Measurements from ENCODE around the gene COPB2.

DNA sequence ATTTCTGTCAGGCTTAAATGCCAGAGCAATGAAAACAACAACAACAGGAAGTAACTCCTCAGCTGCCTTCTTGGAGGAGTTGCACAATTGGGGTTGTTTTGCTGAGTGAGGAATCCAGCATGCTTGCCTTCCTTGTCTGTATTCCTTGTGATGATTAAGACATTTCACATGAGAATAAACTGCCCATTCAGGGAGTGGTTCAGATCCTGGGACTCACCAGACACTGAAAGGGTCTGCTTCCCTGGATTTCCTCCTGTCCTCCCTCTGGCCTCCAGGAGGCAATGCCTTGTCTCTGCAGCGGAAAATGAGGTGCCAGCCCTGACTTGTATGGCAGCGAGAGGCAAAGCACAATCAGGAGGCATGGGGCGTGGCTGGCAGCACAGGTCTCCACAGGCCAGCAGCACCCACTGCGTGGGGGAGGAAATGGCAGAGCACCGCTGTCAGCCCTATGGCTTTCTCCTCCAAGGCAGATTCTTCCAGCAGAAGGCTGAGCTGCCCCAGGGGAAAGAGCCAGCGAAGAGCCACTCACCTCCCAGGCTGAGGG lies 45.4 kb upstream of the COPB2 start:
- TF ChIP-seq ZNF292 (tag by site-specific recombination; IDR thresholded peaks at IDR 0.05; ENCODE audit: borderline replicate concordance, low read depth) (no peak), GLI2 (tag by site-specific recombination; IDR thresholded peaks at IDR 0.05; ENCODE audit: borderline replicate concordance, low read depth) (no peak), ZNF704 (tag by site-specific recombination; IDR thresholded peaks at IDR 0.05) (no peak), ZBTB7A (tag by site-specific recombination; IDR thresholded peaks at IDR 0.05; ENCODE audit: low read depth) (no peak), ZBTB48 (tag by site-specific recombination; IDR thresholded peaks at IDR 0.05) (no peak)
- TF ChIP-seq, protein P1, sequence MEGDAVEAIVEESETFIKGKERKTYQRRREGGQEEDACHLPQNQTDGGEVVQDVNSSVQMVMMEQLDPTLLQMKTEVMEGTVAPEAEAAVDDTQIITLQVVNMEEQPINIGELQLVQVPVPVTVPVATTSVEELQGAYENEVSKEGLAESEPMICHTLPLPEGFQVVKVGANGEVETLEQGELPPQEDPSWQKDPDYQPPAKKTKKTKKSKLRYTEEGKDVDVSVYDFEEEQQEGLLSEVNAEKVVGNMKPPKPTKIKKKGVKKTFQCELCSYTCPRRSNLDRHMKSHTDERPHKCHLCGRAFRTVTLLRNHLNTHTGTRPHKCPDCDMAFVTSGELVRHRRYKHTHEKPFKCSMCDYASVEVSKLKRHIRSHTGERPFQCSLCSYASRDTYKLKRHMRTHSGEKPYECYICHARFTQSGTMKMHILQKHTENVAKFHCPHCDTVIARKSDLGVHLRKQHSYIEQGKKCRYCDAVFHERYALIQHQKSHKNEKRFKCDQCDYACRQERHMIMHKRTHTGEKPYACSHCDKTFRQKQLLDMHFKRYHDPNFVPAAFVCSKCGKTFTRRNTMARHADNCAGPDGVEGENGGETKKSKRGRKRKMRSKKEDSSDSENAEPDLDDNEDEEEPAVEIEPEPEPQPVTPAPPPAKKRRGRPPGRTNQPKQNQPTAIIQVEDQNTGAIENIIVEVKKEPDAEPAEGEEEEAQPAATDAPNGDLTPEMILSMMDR (tag by site-specific recombination; IDR thresholded peaks at IDR 0.05) = no peak

Measured in HEK293 (cell line).